Mesothelial cell of epicardium (in vitro differentiated cells): ENCODE measurements around the gene MOCOS. TPM values are rescaled to one million over a fixed set of nuclear protein-coding genes. Genes with fewer than 3 reads are reported as not detected.

Experiments used
- DNase-seq, 2 experiments: peaks; one replicate each; pipeline ENCODE4 v3.0.0; 2021; ENCODE audit warnings: low spot score in 2 of 2; ENCODE audit not compliant: unreplicated experiment in 2 of 2
- H3K27ac Mint-ChIP-seq: 2 replicates; pipeline ENCODE4 v1.8.0; 2021; ENCODE audit warnings: mixed read lengths
- H3K27me3 Mint-ChIP-seq: 2 replicates; pipeline ENCODE4 v1.8.0; 2021; ENCODE audit warnings: low read depth, mixed read lengths
- H3K36me3 Mint-ChIP-seq: 2 replicates; pipeline ENCODE4 v1.8.0; 2021; ENCODE audit warnings: mixed read lengths
- H3K4me1 Mint-ChIP-seq: 2 replicates; pipeline ENCODE4 v1.8.0; 2021; ENCODE audit warnings: mixed read lengths
- H3K4me3 Mint-ChIP-seq: 2 replicates; pipeline ENCODE4 v1.8.0; 2021; ENCODE audit warnings: mild to moderate bottlenecking, moderate library complexity, mixed read lengths
- H3K9me3 Mint-ChIP-seq: 2 replicates; pipeline ENCODE4 v1.8.0; 2021; ENCODE audit warnings: mixed read lengths
- total RNA-seq: library from RNA; stranded (reverse); gene quantifications from 3 replicates; pipeline ENCODE4 v1.2.1, GENCODE V29; 2021
- TF ChIP-seq, protein P1 (sequence below): fragments of 200-600 bp; sonication (generic); IDR thresholded peaks from one replicate; pipeline ENCODE4 v1.5.0; 2021; ENCODE audit warnings: antibody characterized with exemption; ENCODE audit not compliant: unreplicated experiment

The MOCOS gene
- total RNA-seq, 1 donor from 2014 or later = 2.2 TPM

DNA sequence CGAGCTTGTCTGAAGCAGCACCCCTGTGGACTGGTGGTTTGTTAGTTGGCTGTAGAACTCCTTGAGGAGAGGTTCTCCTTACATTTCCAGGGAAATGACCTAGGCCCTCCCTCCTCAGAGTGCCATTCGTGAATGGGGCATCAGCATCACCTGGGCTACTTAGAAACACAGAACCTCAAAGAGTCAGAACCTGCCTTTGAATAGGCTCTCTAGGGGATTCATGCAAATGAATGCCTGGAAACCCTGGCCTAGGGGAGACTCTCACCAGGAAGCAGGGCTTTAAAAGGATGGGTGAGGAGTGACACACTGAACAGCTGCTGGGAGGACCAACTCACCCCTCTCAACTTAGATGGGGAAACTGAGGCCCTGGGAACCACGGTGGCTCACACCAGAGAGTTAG lies 2.1 kb upstream of the MOCOS start:
- no peaks in the 10 kb centered on the region for H3K36me3 Mint-ChIP-seq
- no peak overlapping the region for H3K4me3 Mint-ChIP-seq
- H3K9me3 Mint-ChIP-seq = no peaks in the 10 kb centered on the region
- peaks cover 39% of the 10 kb centered on the region for H3K27me3 Mint-ChIP-seq
- H3K4me1 Mint-ChIP-seq = peaks cover 13% of the 10 kb centered on the region
- TF ChIP-seq, protein P1, sequence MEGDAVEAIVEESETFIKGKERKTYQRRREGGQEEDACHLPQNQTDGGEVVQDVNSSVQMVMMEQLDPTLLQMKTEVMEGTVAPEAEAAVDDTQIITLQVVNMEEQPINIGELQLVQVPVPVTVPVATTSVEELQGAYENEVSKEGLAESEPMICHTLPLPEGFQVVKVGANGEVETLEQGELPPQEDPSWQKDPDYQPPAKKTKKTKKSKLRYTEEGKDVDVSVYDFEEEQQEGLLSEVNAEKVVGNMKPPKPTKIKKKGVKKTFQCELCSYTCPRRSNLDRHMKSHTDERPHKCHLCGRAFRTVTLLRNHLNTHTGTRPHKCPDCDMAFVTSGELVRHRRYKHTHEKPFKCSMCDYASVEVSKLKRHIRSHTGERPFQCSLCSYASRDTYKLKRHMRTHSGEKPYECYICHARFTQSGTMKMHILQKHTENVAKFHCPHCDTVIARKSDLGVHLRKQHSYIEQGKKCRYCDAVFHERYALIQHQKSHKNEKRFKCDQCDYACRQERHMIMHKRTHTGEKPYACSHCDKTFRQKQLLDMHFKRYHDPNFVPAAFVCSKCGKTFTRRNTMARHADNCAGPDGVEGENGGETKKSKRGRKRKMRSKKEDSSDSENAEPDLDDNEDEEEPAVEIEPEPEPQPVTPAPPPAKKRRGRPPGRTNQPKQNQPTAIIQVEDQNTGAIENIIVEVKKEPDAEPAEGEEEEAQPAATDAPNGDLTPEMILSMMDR = no peak
- H3K27ac Mint-ChIP-seq = no peak overlapping the region
- no peak for DNase-seq

- H3K27ac Mint-ChIP-seq = no peak overlapping the region
- no peaks in the 10 kb centered on the region for H3K36me3 Mint-ChIP-seq
- no peak for DNase-seq
Measured at GRCh38 chr18:36185901-36186460, 1.3 kb upstream of the MOCOS start.

DNA sequence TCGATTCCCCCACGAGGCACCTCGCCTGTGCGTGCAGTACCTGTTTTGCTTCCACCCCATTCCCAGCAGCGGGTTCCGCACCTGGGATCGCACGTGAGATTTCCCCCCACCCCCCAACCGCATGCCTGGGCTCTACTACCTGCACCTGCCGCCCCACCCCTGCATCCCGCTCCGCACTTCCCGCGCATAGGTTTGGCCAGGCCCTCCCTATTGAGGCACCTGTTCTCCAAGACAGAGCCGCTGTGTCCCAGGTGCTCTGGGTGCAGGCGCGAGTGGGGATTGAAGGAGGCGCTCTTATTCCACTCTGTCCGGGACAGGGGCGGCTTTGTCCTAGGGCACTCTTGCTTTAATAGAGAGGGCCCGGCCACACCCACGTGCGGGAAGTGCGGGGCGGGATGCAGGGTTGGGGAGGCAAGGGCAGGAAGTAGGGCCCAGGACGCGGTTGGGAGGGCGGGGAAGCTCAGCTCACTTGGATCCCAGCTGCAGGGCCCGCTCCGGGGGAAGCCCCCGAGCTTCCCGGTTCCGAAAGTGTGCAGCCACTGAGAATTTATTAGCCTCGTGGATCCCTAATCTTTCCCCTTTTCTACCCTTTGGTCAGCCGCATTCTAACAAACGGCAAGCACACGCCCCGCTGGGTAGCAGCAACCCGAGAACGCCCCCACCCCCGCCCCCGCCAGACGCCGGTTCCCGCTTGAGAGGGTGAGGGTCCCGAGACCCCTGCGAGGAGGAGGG lies 670 bp upstream of the MOCOS start:
- Mint-ChIP-seq H3K4me1 (peaks cover 8% of the 10 kb centered on the region), H3K27ac (no peak overlapping the region), H3K4me3 (peak overlapping the region; percentile 82), H3K9me3 (no peaks in the 10 kb centered on the region), H3K27me3 (peaks cover 39% of the 10 kb centered on the region), H3K36me3 (no peaks in the 10 kb centered on the region)
- TF ChIP-seq, protein P1 = no peak
- no peak for DNase-seq

More at GRCh38 chr18:36185901-36186460, 1.3 kb upstream of the MOCOS start:
- Mint-ChIP-seq H3K9me3 (no peaks in the 10 kb centered on the region), H3K4me1 (peaks cover 8% of the 10 kb centered on the region), H3K4me3 (peak overlapping the region; percentile 82), H3K27me3 (peaks cover 39% of the 10 kb centered on the region)
- TF ChIP-seq, protein P1 = no peak

- H3K27ac Mint-ChIP-seq = no peak overlapping the region
- peaks cover 8% of the 10 kb centered on the region for H3K4me1 Mint-ChIP-seq
- H3K4me3 Mint-ChIP-seq = peak overlapping the region; percentile 72
- DNase-seq = no peak
- no peaks in the 10 kb centered on the region for H3K36me3 Mint-ChIP-seq
- no peaks in the 10 kb centered on the region for H3K9me3 Mint-ChIP-seq
- peaks cover 39% of the 10 kb centered on the region for H3K27me3 Mint-ChIP-seq
- TF ChIP-seq, protein P1 = no peak
Measured at GRCh38 chr18:36187826-36188721, 777 bp downstream of the MOCOS start.

DNA sequence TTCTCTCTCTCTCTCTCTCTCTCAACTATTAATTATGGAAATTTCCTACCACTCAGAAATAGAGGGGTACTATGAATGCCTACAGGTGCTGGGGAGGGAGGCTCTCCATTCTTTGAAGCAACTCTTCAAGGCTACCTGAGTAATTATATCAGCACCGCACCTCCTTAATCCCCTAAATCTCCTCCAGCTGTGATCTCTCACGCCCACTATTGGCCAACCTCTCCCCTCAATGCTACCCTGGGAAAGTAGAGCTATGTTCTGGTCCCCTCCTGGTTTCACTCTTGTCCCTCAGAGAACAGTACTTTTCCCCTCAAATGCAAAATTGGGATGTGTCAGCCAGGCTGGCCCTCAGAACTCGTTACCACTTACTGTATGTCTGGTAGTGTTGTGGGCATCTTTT lies 1.6 kb downstream of the MOCOS start:
- Mint-ChIP-seq H3K4me3 (peak overlapping the region; percentile 72), H3K4me1 (peaks cover 4% of the 10 kb centered on the region), H3K27ac (no peak overlapping the region), H3K9me3 (no peaks in the 10 kb centered on the region), H3K36me3 (no peaks in the 10 kb centered on the region), H3K27me3 (peaks cover 39% of the 10 kb centered on the region)
- TF ChIP-seq, protein P1 = no peak
- DNase-seq = no peak
